Activated CD4-positive, alpha-beta memory T cell treated with anti-CD3 and anti-CD28 coated beads, Interleukin-2, amount 10 ng/mL, durations not matched to agents 7 days and 5 days (primary cell): ENCODE data around the gene MCCC2. TPM values are rescaled to one million over a fixed set of nuclear protein-coding genes. Genes with fewer than 3 reads are reported as not detected.
"Not testable (repeated sequence)": the region's sequence is repeated elsewhere in the genome, so short reads cannot be mapped to it uniquely, and the experiment has no call there.

Experiments
- CTCF ChIA-PET: fragments of 350-600 bp; sonication (Branson Sonifier 250); formaldehyde crosslinking; loops from one replicate; lab custom pipeline; 2021; ENCODE audit warnings: antibody characterized with exemption, inconsistent platforms; lab: Charles Lee
- POLR2A ChIA-PET: fragments of 350-600 bp; sonication (Branson Sonifier 250); formaldehyde crosslinking; loops from one replicate; lab custom pipeline; 2021; ENCODE audit warnings: antibody characterized with exemption; lab: Charles Lee
- DNase-seq: peaks from one replicate; pipeline ENCODE4 v3.0.0-alpha.2; 2020
- H3K27ac Mint-ChIP-seq: one replicate; pipeline ENCODE4 v1.8.0; 2021; ENCODE audit warnings: mild to moderate bottlenecking, mixed read lengths
- H3K27me3 Mint-ChIP-seq: one replicate; pipeline ENCODE4 v1.8.0; 2021; ENCODE audit warnings: mixed read lengths
- H3K36me3 Mint-ChIP-seq: one replicate; pipeline ENCODE4 v1.8.0; 2021; ENCODE audit warnings: low read depth, mixed read lengths
- H3K4me1 Mint-ChIP-seq: one replicate; pipeline ENCODE4 v1.8.0; 2021; ENCODE audit warnings: mixed read lengths
- H3K4me3 Mint-ChIP-seq: one replicate; pipeline ENCODE4 v1.8.0; 2021; ENCODE audit warnings: mild to moderate bottlenecking, mixed read lengths
- H3K9me3 Mint-ChIP-seq: one replicate; pipeline ENCODE4 v1.8.0; 2021; ENCODE audit warnings: mixed read lengths
- total RNA-seq, 2 experiments: library from RNA; stranded (reverse); gene quantifications; one replicate each; pipeline ENCODE4 v1.2.3, GENCODE V29; 2021

MCCC2 gene
- 10 to 100 TPM; 34.9 to 36.2 TPM for total RNA-seq

DNA sequence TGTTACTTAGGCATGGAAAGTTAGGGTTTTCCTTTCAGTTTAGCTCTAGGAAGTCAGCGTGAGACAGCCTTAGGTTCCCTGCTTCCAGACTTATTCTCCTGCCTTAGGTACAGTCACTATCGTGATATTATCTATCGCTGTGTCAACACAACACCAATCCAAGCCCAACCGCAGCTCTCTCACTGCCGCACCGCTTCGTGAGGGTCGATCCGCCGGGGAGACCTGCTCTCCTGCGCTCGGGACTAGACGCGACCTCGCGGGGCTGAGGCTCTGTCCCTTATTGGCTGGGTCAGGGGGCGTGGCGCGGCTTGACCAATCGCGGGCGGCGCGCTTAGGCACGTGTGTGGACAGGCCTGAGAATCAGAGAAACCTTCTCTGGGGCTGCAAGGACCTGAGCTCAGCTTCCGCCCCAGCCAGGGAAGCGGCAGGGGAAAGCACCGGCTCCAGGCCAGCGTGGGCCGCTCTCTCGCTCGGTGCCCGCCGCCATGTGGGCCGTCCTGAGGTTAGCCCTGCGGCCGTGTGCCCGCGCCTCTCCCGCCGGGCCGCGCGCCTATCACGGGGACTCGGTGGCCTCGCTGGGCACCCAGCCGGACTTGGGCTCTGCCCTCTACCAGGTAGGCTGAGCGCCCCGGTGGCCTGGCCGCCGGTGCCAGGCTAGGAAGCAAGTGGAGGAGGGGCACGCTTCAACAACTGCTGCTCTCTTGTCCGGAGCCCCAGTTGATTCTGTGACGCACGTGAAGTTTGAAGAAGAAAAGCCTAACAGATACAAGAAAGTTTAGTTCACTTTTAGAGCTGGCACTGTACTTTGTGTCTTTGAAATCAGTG lies at the start of gene MCCC2:
Gene MCCC2 (plus strand): TSS at position 400 of the 825 bp plus-strand sequence. CDS start 86 bp downstream, at position 486.
- DNase-seq: peak; percentile 98
- peaks cover 35% of the 10 kb centered on the region for H3K4me1 Mint-ChIP-seq
- H3K9me3 Mint-ChIP-seq: no peaks in the 10 kb centered on the region
- no peaks in the 10 kb centered on the region for H3K27me3 Mint-ChIP-seq
- ChIA-PET CTCF (interaction anchor here (1.4 to 8.5 kb wide), 4 partner anchors 11 to 170 kb away, joined by 3 to 87 read pairs (median 7); no protein-coding TSS in a partner anchor), POLR2A (interaction anchor here (0.8 to 3.1 kb wide), 13 partner anchors 10 to 721 kb away, joined by 3 to 73 read pairs (median 4); partner anchors contain the start of gene BDP1)
- peak within 1 kb of the TSS; percentile 97 for H3K27ac Mint-ChIP-seq
- H3K4me3 Mint-ChIP-seq: peak within 1 kb of the TSS; percentile 98
- peaks cover 8% of the 10 kb centered on the region for H3K36me3 Mint-ChIP-seq

DNA sequence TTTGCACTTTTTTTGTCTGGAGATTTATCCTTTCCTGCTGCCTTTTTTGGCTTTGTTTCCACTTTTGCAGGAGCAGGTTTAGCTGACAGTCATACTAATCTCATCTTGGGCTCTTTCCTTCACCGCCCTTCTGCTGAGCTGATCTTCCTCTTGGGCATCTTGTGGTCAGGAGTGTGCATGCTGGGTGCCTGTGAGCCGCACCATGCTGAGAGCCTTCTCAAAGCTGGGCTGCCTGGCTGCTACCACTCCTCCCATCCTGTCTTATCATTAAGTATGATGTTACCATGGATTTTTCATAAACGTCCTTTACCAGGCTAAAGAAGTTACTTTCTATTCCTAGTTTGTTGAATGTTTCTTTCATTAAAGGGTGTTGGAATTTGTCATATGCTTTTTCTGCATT lies 49.5 kb upstream of the MCCC2 start:
- Mint-ChIP-seq H3K36me3 (peaks cover 47% of the 10 kb centered on the region), H3K4me3 (no peak overlapping the region), H3K4me1 (peaks cover 18% of the 10 kb centered on the region), H3K27ac (no peak overlapping the region), H3K9me3 (no peaks in the 10 kb centered on the region), H3K27me3 (no peaks in the 10 kb centered on the region)
- ChIA-PET POLR2A (no interaction called here), CTCF (no interaction called here)
- DNase-seq: no peak

DNA sequence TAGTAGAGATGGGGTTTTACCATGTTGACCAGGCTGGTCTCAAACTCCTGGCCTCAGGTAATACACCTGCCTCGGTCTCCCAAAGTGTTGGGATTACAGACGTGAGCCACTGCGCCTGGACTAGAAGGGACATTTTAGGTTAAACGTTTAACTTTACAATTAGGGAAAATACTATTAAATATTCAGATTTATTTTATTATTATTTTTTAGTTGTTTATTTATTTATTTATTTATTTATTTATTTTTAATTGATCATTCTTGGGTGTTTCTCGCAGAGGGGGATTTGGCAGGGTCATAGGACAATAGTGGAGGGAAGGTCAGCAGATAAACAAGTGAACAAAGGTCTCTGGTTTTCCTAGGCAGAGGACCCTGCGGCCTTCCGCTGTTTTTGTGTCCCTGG lies 36.3 kb upstream of the MCCC2 start:
- DNase-seq, H3K4me3 Mint-ChIP-seq, H3K4me1 Mint-ChIP-seq, H3K27ac Mint-ChIP-seq, CTCF ChIA-PET, H3K9me3 Mint-ChIP-seq, H3K27me3 Mint-ChIP-seq: not testable (repeated sequence)
- H3K36me3 Mint-ChIP-seq: peaks cover 71% of the 10 kb centered on the region
- POLR2A ChIA-PET: interaction anchor here (1.1 kb wide), 1 partner anchor 50 kb away, joined by 3 read pairs; no protein-coding TSS in a partner anchor

DNA sequence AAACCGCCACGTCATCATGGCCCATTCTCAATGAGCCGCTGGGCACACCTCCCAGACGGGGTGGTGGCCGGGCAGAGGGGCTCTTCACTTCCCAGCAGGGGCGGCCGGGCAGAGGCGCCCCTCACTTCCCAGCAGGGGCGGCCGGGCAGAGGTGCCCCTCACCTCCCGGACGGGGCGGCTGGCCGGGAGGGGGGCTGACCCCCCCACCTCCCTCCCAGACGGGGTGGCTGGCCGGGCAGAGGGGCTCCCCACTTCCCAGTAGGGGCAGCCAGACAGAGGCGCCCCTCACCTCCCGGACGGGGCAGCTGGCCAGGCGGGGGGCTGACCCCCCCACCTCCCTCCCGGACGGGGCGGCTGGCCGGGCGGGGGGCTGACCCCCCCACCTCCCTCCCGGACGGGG lies 35.6 kb upstream of the MCCC2 start:
- CTCF ChIA-PET, H3K4me1 Mint-ChIP-seq, H3K27ac Mint-ChIP-seq, POLR2A ChIA-PET, H3K27me3 Mint-ChIP-seq, H3K9me3 Mint-ChIP-seq, DNase-seq, H3K4me3 Mint-ChIP-seq: not testable (repeated sequence)
- H3K36me3 Mint-ChIP-seq: peaks cover 69% of the 10 kb centered on the region

DNA sequence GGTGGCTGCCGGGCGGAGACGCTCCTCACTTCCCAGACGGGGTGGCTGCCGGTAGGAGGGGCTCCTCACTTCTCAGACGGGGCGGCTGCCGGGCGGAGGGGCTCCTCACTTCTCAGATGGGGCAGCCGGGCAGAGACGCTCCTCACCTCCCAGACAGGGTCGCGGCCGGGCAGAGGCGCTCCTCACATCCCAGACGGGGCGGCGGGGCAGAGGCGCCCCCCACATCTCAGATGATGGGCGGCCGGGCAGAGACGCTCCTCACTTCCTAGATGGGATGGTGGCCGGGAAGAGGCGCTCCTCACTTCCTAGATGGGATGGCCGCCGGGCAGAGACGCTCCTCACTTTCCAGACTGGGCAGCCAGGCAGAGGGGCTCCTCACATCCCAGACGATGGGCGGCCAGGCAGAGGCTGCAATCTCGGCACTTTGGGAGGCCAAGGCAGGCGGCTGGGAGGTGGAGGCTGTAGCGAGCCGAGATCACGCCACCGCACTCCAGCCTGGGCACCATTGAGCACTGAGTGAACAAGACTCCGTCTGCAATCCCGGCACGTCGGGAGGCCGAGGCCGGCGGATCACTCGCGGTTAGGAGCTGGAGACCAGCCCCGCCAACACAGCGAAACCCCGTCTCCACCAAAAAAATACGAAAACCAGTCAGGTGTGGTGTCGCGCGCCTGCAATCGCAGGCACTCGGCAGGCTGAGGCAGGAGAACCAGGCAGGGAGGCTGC lies 35.0 kb upstream of the MCCC2 start:
- H3K27ac Mint-ChIP-seq, H3K4me3 Mint-ChIP-seq, H3K9me3 Mint-ChIP-seq, H3K4me1 Mint-ChIP-seq, H3K27me3 Mint-ChIP-seq, POLR2A ChIA-PET, DNase-seq, CTCF ChIA-PET: not testable (repeated sequence)
- peaks cover 67% of the 10 kb centered on the region for H3K36me3 Mint-ChIP-seq

DNA sequence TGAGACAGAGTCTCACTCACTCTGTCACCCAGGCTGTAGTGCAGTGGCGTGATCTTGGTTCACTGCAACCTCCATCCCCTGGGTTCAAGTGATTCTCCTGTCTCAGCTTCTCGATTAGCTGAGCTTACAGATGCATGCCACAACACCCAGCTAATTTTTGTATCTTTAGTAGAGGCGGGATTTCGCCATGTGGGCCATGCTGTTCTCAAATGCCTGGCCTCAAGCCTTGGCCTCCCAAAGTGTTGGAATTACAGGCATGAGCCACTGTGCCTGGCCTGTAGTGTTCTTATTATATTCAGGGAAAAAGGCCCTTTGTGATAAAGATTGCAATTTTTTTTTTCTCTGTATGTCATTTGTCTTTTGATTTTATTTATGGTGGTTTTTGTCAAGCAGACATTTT lies 24.0 kb upstream of the MCCC2 start:
- H3K4me3 Mint-ChIP-seq: no peak overlapping the region
- H3K4me1 Mint-ChIP-seq: no peaks in the 10 kb centered on the region
- CTCF ChIA-PET: no interaction called here
- no peaks in the 10 kb centered on the region for H3K9me3 Mint-ChIP-seq
- H3K27ac Mint-ChIP-seq: no peak overlapping the region
- peaks cover 28% of the 10 kb centered on the region for H3K36me3 Mint-ChIP-seq
- POLR2A ChIA-PET: no interaction called here
- no peaks in the 10 kb centered on the region for H3K27me3 Mint-ChIP-seq
- no peak for DNase-seq

DNA sequence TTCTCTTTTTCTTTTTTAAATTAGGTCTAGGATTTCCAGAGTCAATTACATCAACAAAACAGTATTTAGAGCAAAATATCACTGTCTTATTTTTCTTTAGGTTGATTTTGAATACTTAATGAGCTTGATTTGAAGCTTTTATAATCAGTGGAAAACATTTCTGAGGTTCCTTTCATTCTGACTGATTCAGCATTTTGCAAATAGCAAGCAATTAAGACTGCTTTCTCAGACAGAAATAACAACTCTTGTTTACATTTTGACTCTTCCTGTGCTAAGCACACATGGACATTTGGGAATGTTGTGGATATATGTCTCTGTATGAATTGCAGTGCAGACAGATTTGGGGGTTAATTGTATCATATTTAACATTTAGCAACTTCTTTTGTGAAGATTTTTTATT lies 22.2 kb upstream of the MCCC2 start:
- no peak overlapping the region for H3K27ac Mint-ChIP-seq
- CTCF ChIA-PET: interaction anchor here (1.0 kb wide), 1 partner anchor 36 kb away, joined by 4 read pairs; no protein-coding TSS in a partner anchor
- peaks cover 26% of the 10 kb centered on the region for H3K36me3 Mint-ChIP-seq
- no peaks in the 10 kb centered on the region for H3K9me3 Mint-ChIP-seq
- POLR2A ChIA-PET: no interaction called here
- DNase-seq: no peak
- H3K4me1 Mint-ChIP-seq: no peaks in the 10 kb centered on the region
- no peaks in the 10 kb centered on the region for H3K27me3 Mint-ChIP-seq
- no peak overlapping the region for H3K4me3 Mint-ChIP-seq

DNA sequence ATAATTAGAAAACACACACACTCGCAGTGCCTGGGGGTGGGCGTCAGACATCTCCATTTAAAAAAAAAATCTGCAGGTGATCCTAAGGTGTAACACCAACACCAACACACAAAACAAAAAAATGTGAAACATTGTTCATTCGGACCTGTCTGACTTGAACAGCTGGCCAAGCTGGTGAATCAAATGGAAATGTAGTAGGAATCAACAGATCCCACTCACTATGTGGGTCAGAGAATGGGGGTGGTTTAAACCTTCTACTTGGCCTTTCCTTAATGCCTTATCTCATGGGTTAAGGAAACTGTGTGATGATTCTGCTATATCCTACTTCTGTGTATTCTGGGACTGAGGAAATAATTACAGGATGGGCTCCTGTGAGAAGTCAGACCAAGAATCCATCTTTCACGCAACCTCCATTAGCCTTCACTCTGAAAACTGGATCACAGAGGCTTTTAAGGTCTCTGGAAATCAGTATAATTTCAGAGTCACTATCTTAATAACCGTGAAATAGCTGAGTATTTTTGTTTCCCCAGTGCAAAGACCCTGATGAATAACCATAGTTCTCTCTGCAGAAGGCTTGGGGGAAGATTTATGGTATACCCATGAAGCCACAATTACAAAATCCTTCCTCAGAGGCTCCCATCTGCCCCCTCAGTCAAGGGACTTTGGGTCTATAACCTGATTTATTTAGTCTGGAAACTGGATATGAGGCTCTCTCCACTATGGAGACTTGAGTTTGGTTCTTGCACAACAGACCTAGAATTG lies 17.2 kb upstream of the MCCC2 start:
- POLR2A ChIA-PET: no interaction called here
- Mint-ChIP-seq H3K36me3 (peaks cover 12% of the 10 kb centered on the region), H3K27ac (no peak overlapping the region), H3K9me3 (no peaks in the 10 kb centered on the region), H3K27me3 (no peaks in the 10 kb centered on the region), H3K4me1 (no peaks in the 10 kb centered on the region), H3K4me3 (no peak overlapping the region)
- CTCF ChIA-PET: interaction anchor here (1.7 kb wide), 1 partner anchor 31 kb away, joined by 3 read pairs; no protein-coding TSS in a partner anchor
- no peak for DNase-seq

DNA sequence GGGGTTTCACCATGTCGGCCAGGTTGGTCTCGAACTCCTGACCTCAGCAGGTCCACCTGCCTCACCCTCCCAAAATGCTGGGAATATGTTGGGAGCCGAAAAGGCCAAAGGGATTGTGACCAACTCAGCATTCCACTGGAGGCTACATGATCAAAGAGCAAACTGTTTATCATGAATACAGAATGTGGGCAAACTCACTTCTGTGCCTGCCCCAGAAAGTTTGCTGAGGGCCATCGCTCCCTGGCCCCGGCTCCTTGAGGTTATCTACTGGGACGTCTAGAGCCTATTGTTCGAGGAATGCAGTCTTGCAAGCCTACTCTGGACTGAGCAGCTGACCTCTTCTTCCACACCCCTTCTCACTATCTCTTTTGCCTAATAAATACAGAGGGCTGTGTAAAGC lies 15.3 kb upstream of the MCCC2 start:
- DNase-seq, POLR2A ChIA-PET, H3K4me1 Mint-ChIP-seq, H3K27ac Mint-ChIP-seq, H3K4me3 Mint-ChIP-seq, H3K27me3 Mint-ChIP-seq, H3K9me3 Mint-ChIP-seq, H3K36me3 Mint-ChIP-seq: not testable (repeated sequence)
- CTCF ChIA-PET: interaction anchor here (1.7 kb wide), 1 partner anchor 29 kb away, joined by 3 read pairs; no protein-coding TSS in a partner anchor

DNA sequence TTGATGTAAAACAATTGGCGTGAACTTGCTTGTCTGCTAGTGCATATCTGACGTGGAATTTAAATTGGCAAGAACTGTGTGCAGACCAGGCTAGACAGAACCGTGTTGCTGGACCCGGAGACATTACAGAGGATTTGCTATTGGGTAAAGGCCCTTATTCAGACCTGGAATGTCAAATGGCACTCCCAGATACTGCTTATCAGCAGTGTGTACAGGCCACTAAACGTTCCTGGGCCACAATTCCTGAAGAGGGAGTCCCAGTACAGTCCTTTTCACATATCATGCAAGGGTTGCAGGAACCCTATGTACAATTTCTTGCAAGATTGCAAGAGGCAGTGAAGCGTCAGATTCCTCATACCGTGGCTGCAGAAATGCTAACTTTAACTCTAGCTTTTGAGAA lies 13.5 kb upstream of the MCCC2 start:
- DNase-seq: no peak
- H3K9me3 Mint-ChIP-seq: no peaks in the 10 kb centered on the region
- no peak overlapping the region for H3K4me3 Mint-ChIP-seq
- peaks cover 5% of the 10 kb centered on the region for H3K36me3 Mint-ChIP-seq
- no peaks in the 10 kb centered on the region for H3K4me1 Mint-ChIP-seq
- ChIA-PET CTCF (interaction anchor here (0.6 kb wide), 1 partner anchor 8 kb away, joined by 3 read pairs; no protein-coding TSS in a partner anchor), POLR2A (no interaction called here)
- no peaks in the 10 kb centered on the region for H3K27me3 Mint-ChIP-seq
- no peak overlapping the region for H3K27ac Mint-ChIP-seq

DNA sequence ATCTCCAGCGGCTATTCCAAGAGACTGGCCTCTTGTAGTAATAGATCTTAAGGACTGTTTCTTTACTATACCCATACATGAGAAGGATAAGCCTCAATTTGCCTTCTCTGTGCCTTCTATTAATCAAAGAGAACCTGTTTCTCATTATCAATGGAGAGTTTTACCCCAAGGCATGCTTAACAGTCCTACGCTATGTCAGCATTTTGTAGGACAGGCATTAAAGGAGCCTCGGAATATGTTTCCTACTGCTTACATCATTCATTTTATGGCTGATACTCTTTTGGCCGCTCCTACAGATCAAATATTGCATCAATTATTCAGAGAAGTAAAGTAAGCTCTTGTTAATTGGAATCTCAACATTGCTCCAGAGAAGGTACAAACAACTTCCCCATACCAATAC lies 11.6 kb upstream of the MCCC2 start:
- H3K27ac Mint-ChIP-seq, H3K27me3 Mint-ChIP-seq: not testable (repeated sequence)

DNA sequence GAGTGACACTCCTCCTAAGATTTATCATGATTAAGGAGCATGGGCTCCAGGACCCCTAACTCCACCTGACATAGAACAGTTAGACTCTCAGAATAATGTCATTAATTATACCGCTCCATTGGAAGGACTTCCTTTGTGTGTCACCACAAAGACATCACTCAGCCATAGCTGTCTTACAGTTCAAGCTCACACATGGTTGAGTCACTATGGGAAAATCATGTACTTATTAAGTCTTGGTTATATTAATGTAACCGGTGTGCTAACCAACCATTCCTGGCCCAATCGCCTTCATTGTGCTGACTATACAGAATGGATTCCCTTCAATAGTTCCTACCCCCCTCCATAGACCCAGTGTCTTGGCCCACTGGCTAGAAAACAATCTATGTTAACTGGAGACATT lies 10.9 kb upstream of the MCCC2 start:
- Mint-ChIP-seq H3K4me3 (no peak overlapping the region), H3K27me3 (no peaks in the 10 kb centered on the region), H3K36me3 (peaks cover 3% of the 10 kb centered on the region), H3K4me1 (no peaks in the 10 kb centered on the region), H3K9me3 (no peaks in the 10 kb centered on the region), H3K27ac (no peak overlapping the region)
- no peak for DNase-seq
- POLR2A ChIA-PET: interaction anchor here (1.6 kb wide), 1 partner anchor 20 kb away, joined by 4 read pairs; no protein-coding TSS in a partner anchor
- CTCF ChIA-PET: interaction anchor here (0.7 to 1.5 kb wide), 2 partner anchors 11 to 25 kb away, joined by 3 to 4 read pairs; partner anchors contain the start of gene MCCC2

More for the DNA sequence above, 11.6 kb upstream of the MCCC2 start:
- not testable (repeated sequence) for DNase-seq, H3K36me3 Mint-ChIP-seq, H3K4me3 Mint-ChIP-seq, H3K4me1 Mint-ChIP-seq, H3K9me3 Mint-ChIP-seq
- ChIA-PET POLR2A (interaction anchor here (1.2 to 1.6 kb wide), 2 partner anchors 12 to 19 kb away, joined by 3 to 4 read pairs; partner anchors contain the start of gene MCCC2), CTCF (interaction anchor here (0.7 to 1.5 kb wide), 2 partner anchors 11 to 26 kb away, joined by 3 to 4 read pairs; partner anchors contain the start of gene MCCC2)
